ENCODE results near the gene CNTFR. TPM values are rescaled to one million over a fixed set of nuclear protein-coding genes. Genes with fewer than 3 reads are reported as not detected.
A peak's percentile ranks its signal among the peaks of the same experiment; 100 is the strongest.

The CNTFR gene
- total RNA-seq, 4 donors from 2014 or later, result 1.7 to 24.6 (median 15.6) TPM

GRCh38 chr9:34635556-34635955 lies 46.0 kb upstream of the CNTFR start:
- DNase-seq, result no peak
- Histone ChIP-seq H3K4me3 (no peak overlapping the region), H3K4me1 (peaks cover 0 to 26% (median 10%) of the 10 kb centered on the region in 4 donors), H3K27me3 (no peaks in the 10 kb centered on the region), H3K27ac (no peak overlapping the region), H3K36me3 (peaks cover 0 to 10% (median 0%) of the 10 kb centered on the region in 3 donors), H3K9me3 (no peaks in the 10 kb centered on the region)
- no peak for TF ChIP-seq POLR2A (IDR thresholded peaks at IDR 0.05)
- no peak for TF ChIP-seq CTCF (IDR thresholded peaks at IDR 0.05)

GRCh38 chr9:34634551-34635248 lies 45.2 kb upstream of the CNTFR start:
- no peak for DNase-seq
- no peak overlapping the region for H3K27ac ChIP-seq
- H3K9me3 ChIP-seq, result no peaks in the 10 kb centered on the region
- H3K27me3 ChIP-seq, result peaks cover 0 to 2% of the 10 kb centered on the region in 2 donors
- H3K4me3 ChIP-seq, result no peak overlapping the region
- peaks cover 0 to 10% (median 0%) of the 10 kb centered on the region in 3 donors for H3K36me3 ChIP-seq
- peaks cover 0 to 26% (median 10%) of the 10 kb centered on the region in 4 donors for H3K4me1 ChIP-seq
- TF ChIP-seq CTCF (IDR thresholded peaks at IDR 0.05) (no peak), POLR2A (IDR thresholded peaks at IDR 0.05) (no peak)

GRCh38 chr9:34633851-34634550 lies 44.5 kb upstream of the CNTFR start:
- TF ChIP-seq POLR2A (IDR thresholded peaks at IDR 0.05) (no peak), CTCF (IDR thresholded peaks at IDR 0.05) (peak; percentile 70 to 87 (median 78))
- peaks cover 0 to 32% (median 13%) of the 10 kb centered on the region in 4 donors for H3K4me1 ChIP-seq
- H3K27ac ChIP-seq, result no peak overlapping the region
- H3K36me3 ChIP-seq, result peaks cover 0 to 10% (median 0%) of the 10 kb centered on the region in 3 donors
- no peak overlapping the region for H3K4me3 ChIP-seq
- peak; percentile 54 to 83 (median 79) for DNase-seq
- H3K27me3 ChIP-seq, result peaks cover 0 to 9% of the 10 kb centered on the region in 2 donors
- H3K9me3 ChIP-seq, result no peaks in the 10 kb centered on the region

- no peak overlapping the region for H3K4me3 ChIP-seq
- peaks cover 0 to 15% of the 10 kb centered on the region in 2 donors for H3K27me3 ChIP-seq
- peaks cover 0 to 10% (median 0%) of the 10 kb centered on the region in 3 donors for H3K36me3 ChIP-seq
- no peaks in the 10 kb centered on the region for H3K9me3 ChIP-seq
- TF ChIP-seq POLR2A (IDR thresholded peaks at IDR 0.05), result no peak
- no peak for TF ChIP-seq CTCF (IDR thresholded peaks at IDR 0.05)
- no peak for DNase-seq
- peaks cover 0 to 34% (median 17%) of the 10 kb centered on the region in 4 donors for H3K4me1 ChIP-seq
- no peak overlapping the region for H3K27ac ChIP-seq
Observed at GRCh38 chr9:34633166-34633565, 43.6 kb upstream of the CNTFR start.

- TF ChIP-seq POLR2A (IDR thresholded peaks at IDR 0.05) (no peak), CTCF (IDR thresholded peaks at IDR 0.05) (no peak)
- peaks cover 0 to 41% of the 10 kb centered on the region in 2 donors for H3K27me3 ChIP-seq
- H3K4me3 ChIP-seq, result no peak overlapping the region
- no peaks in the 10 kb centered on the region for H3K9me3 ChIP-seq
- H3K27ac ChIP-seq, result no peak overlapping the region
- no peak for DNase-seq
- H3K4me1 ChIP-seq, result peaks cover 0 to 20% (median 7%) of the 10 kb centered on the region in 4 donors
- H3K36me3 ChIP-seq, result peaks cover 0 to 10% (median 0%) of the 10 kb centered on the region in 3 donors
Observed at GRCh38 chr9:34630402-34631154, 41.1 kb upstream of the CNTFR start.

All from Peyer's patch (tissue), 4 donors.